GM21723 (cell line): ENCODE measurements around the gene RERE.

Experiments used
- ATAC-seq: cut with Tn5 transposase; IDR thresholded peaks from one replicate; pipeline ENCODE4 v1.9.1; 2021; ENCODE audit warnings: mild to moderate bottlenecking, moderate library complexity; ENCODE audit not compliant: unreplicated experiment

Gene RERE

GRCh38 chr1:8359617-8360481 lies 457.6 kb downstream of the RERE start:
- no peak for ATAC-seq

- ATAC-seq: no peak
Measured at GRCh38 chr1:8358897-8359616, 458.4 kb downstream of the RERE start.

- ATAC-seq: no peak
Measured at GRCh38 chr1:8358241-8358896, 459.1 kb downstream of the RERE start.

GRCh38 chr1:8357329-8358101 lies 459.9 kb downstream of the RERE start:
- no peak for ATAC-seq

GRCh38 chr1:8356256-8357209 lies 460.9 kb downstream of the RERE start:
- ATAC-seq: no peak

GRCh38 chr1:8355439-8356255 lies 461.8 kb downstream of the RERE start:
- no peak for ATAC-seq

GRCh38 chr1:8354038-8354437 lies 463.4 kb downstream of the RERE start:
- ATAC-seq: no peak

GRCh38 chr1:8352886-8353785 lies 464.3 kb downstream of the RERE start:
- ATAC-seq: no peak

GRCh38 chr1:8352471-8352845 lies 465.0 kb downstream of the RERE start:
- no peak for ATAC-seq

GRCh38 chr1:8351693-8352470 lies 465.6 kb downstream of the RERE start:
- ATAC-seq: no peak

GRCh38 chr1:8350914-8351684 lies 466.3 kb downstream of the RERE start:
- ATAC-seq: no peak

- no peak for ATAC-seq
Measured at GRCh38 chr1:8349961-8350360, 467.5 kb downstream of the RERE start.

- ATAC-seq: no peak
Measured at GRCh38 chr1:8349473-8349865, 468.0 kb downstream of the RERE start.

GRCh38 chr1:8348777-8349472 lies 468.5 kb downstream of the RERE start:
- ATAC-seq: no peak

GRCh38 chr1:8348047-8348776 lies 469.2 kb downstream of the RERE start:
- ATAC-seq: no peak
